ENCODE measurements around the gene PPM1H.
"Not testable (repeated sequence)": the region's sequence is repeated elsewhere in the genome, so short reads cannot be mapped to it uniquely, and the experiment has no call there.

The PPM1H gene

GRCh38 chr12:62934799-62935674, at the start of gene PPM1H:
PPM1H (minus strand) TSS chr12:62935150; CDS start chr12:62934736, 414 bp downstream.
- DNase-seq, result peak; percentile 5

GRCh38 chr12:62983594-62983993, 48.6 kb upstream of the PPM1H start:
- DNase-seq, result no peak

- DNase-seq, result no peak
These were observed 43.8 kb upstream of the PPM1H start for GRCh38 chr12:62978768-62979167.

- DNase-seq, result no peak
These were observed 42.9 kb upstream of the PPM1H start for GRCh38 chr12:62977883-62978282.

- DNase-seq, result no peak
These were observed 42.5 kb upstream of the PPM1H start for GRCh38 chr12:62977418-62977817.

- DNase-seq, result no peak
These were observed 41.2 kb upstream of the PPM1H start for GRCh38 chr12:62976110-62976662.

GRCh38 chr12:62971769-62972525, 37.0 kb upstream of the PPM1H start:
- DNase-seq, result no peak

GRCh38 chr12:62969695-62970094, 34.7 kb upstream of the PPM1H start:
- DNase-seq, result no peak

GRCh38 chr12:62967701-62968100, 32.8 kb upstream of the PPM1H start:
- no peak for DNase-seq

GRCh38 chr12:62966990-62967506, 32.1 kb upstream of the PPM1H start:
- no peak for DNase-seq

- not testable (repeated sequence) for DNase-seq
These were observed 31.6 kb upstream of the PPM1H start for GRCh38 chr12:62966446-62966989.

GRCh38 chr12:62965700-62966099, 30.8 kb upstream of the PPM1H start:
- DNase-seq, result not testable (repeated sequence)

GRCh38 chr12:62965242-62965641, 30.3 kb upstream of the PPM1H start:
- DNase-seq, result not testable (repeated sequence)

- no peak for DNase-seq
These were observed 28.6 kb upstream of the PPM1H start for GRCh38 chr12:62963486-62964041.

- no peak for DNase-seq
These were observed 25.4 kb upstream of the PPM1H start for GRCh38 chr12:62960324-62960723.

GRCh38 chr12:62959745-62960144, 24.8 kb upstream of the PPM1H start:
- DNase-seq, result no peak

- DNase-seq, result no peak
These were observed 22.4 kb upstream of the PPM1H start for GRCh38 chr12:62957233-62957953.

- DNase-seq, result no peak
These were observed 20.7 kb upstream of the PPM1H start for GRCh38 chr12:62955678-62956077.

GRCh38 chr12:62950317-62950716, 15.4 kb upstream of the PPM1H start:
- DNase-seq, result no peak

GRCh38 chr12:62948123-62948522, 13.2 kb upstream of the PPM1H start:
- DNase-seq, result no peak

GRCh38 chr12:62947364-62947763, 12.4 kb upstream of the PPM1H start:
- DNase-seq, result no peak

GRCh38 chr12:62943779-62944395, 8.9 kb upstream of the PPM1H start:
- DNase-seq, result no peak

Measured in CD4-positive, alpha-beta T cell treated with Interleukin-12 subunit alpha and Interleukin-12 subunit beta, for 1 hour (primary cell).